Neural cell (in vitro differentiated cells): ENCODE results near the gene LAMB2. TPM values are rescaled to one million over a fixed set of nuclear protein-coding genes. Genes with fewer than 3 reads are reported as not detected.

ENCODE experiments used
- H2AFZ ChIP-seq: fragments of 200-600, 300-800 bp; sonication (generic), shearing (Covaris generic); 2 replicates; pipeline ENCODE4 v1.6.0; 2014; ENCODE audit warnings: low read depth, mild to moderate bottlenecking, antibody characterized with exemption, low read length, moderate library complexity
- H3F3A ChIP-seq: fragments of 200-600 bp; shearing (Covaris generic); 2 replicates; pipeline ENCODE4 v1.6.1; 2016; ENCODE audit warnings: mild to moderate bottlenecking, moderate library complexity, mixed read lengths, antibody characterized with exemption, low read length; ENCODE audit not compliant: insufficient read depth, poor library complexity, severe bottlenecking
- H3K27ac ChIP-seq: fragments of 200-600, 300-800 bp; sonication (generic), shearing (Covaris generic); 2 replicates; pipeline ENCODE4 v1.5.1; 2014; ENCODE audit warnings: mild to moderate bottlenecking, low read length, moderate library complexity
- H3K27me3 ChIP-seq: fragments of 300-800, 200-600 bp; sonication (generic), shearing (Covaris generic); 2 replicates; pipeline ENCODE4 v1.6.0; 2014; ENCODE audit warnings: mild to moderate bottlenecking, low read depth, low read length, moderate library complexity; ENCODE audit not compliant: insufficient read depth
- H3K36me3 ChIP-seq: fragments of 300-800, 200-600 bp; sonication (generic), shearing (Covaris generic); 2 replicates; pipeline ENCODE4 v1.5.1; 2014; ENCODE audit warnings: mild to moderate bottlenecking, antibody characterized with exemption, low read length, moderate library complexity; ENCODE audit not compliant: insufficient read depth
- H3K4me2 ChIP-seq: fragments of 300-800, 200-600 bp; sonication (generic), shearing (Covaris generic); 2 replicates; pipeline ENCODE4 v1.6.0; 2014; ENCODE audit warnings: mild to moderate bottlenecking, low read length
- H3K4me3 ChIP-seq: fragments of 300-800, 200-600 bp; sonication (generic), shearing (Covaris generic); 2 replicates; pipeline ENCODE4 v1.5.1; 2014; ENCODE audit warnings: mild to moderate bottlenecking, low read length, moderate library complexity
- H3K79me2 ChIP-seq: fragments of 200-600 bp; shearing (Covaris generic); replicated peaks from 2 replicates; pipeline ENCODE4 v1.6.0; 2014; ENCODE audit warnings: mild to moderate bottlenecking, low read length, moderate library complexity; ENCODE audit not compliant: insufficient read depth
- H3K9ac ChIP-seq: fragments of 300-800, 200-600 bp; sonication (generic), shearing (Covaris generic); 2 replicates; pipeline ENCODE4 v1.6.1; 2016; ENCODE audit warnings: mild to moderate bottlenecking, low read length, mixed read lengths
- H3K9me2 ChIP-seq: fragments of 200-600 bp; shearing (Covaris generic); 2 replicates; pipeline ENCODE4 v1.6.1; 2016; ENCODE audit warnings: mild to moderate bottlenecking, low read length, mixed read lengths; ENCODE audit not compliant: insufficient read depth
- H3K9me3 ChIP-seq: fragments of 200-600, 300-800 bp; sonication (generic), shearing (Covaris generic); 2 replicates; pipeline ENCODE4 v1.6.1; 2016; ENCODE audit warnings: mild to moderate bottlenecking, mixed run types, low read length, moderate library complexity, mixed read lengths
- H4K20me1 ChIP-seq: fragments of 200-600 bp; shearing (Covaris generic); 2 replicates; pipeline ENCODE4 v1.6.1; 2016; ENCODE audit warnings: mild to moderate bottlenecking, mixed run types; ENCODE audit not compliant: insufficient read depth
- CTCF ChIP-seq: fragments of 450-650 bp; IDR thresholded peaks from 2 replicates; pipeline ENCODE4 v1.5.1; 2014; ENCODE audit warnings: antibody characterized with exemption, mild to moderate bottlenecking, moderate library complexity; ENCODE audit not compliant: poor library complexity, severe bottlenecking
- EP300 ChIP-seq: fragments of 450-650 bp; conservative IDR thresholded peaks from 2 replicates; pipeline ENCODE4 v1.6.1; 2014; ENCODE audit warnings: antibody characterized with exemption, mild to moderate bottlenecking, moderate library complexity; ENCODE audit not compliant: poor library complexity, severe bottlenecking
- EZH2 ChIP-seq: fragments of 200-600, 300-800 bp; shearing (Covaris generic), sonication (generic); IDR thresholded peaks from 2 replicates; pipeline ENCODE4 v1.6.1; 2014; ENCODE audit warnings: antibody characterized with exemption, low read length, borderline replicate concordance, mild to moderate bottlenecking; ENCODE audit not compliant: insufficient read depth, poor library complexity, severe bottlenecking
- MXI1 ChIP-seq: fragments of 450-650 bp; conservative IDR thresholded peaks from 2 replicates; pipeline ENCODE4 v1.6.1; 2014; ENCODE audit warnings: antibody characterized with exemption, mild to moderate bottlenecking; ENCODE audit not compliant: poor library complexity, severe bottlenecking
- POLR2AphosphoS5 ChIP-seq: IDR thresholded peaks from 2 replicates; pipeline ENCODE4 v1.6.1; 2012
- RAD21 ChIP-seq: fragments of 450-650 bp; conservative IDR thresholded peaks from 2 replicates; pipeline ENCODE4 v1.6.1; 2014; ENCODE audit warnings: antibody characterized with exemption, mild to moderate bottlenecking, moderate library complexity
- SMC3 ChIP-seq: fragments of 450-650 bp; conservative IDR thresholded peaks from 2 replicates; pipeline ENCODE4 v1.6.1; 2014; ENCODE audit warnings: antibody characterized with exemption, mild to moderate bottlenecking, moderate library complexity; ENCODE audit not compliant: poor library complexity
- TAF1 ChIP-seq: IDR thresholded peaks from 2 replicates; pipeline ENCODE4 v1.6.1; 2012; ENCODE audit warnings: low read depth
- polyA plus RNA-seq: library from polyadenylated mRNA; depleted of rRNA; stranded (reverse); fragments of >200 nt; gene quantifications from 2 replicates; pipeline ENCODE4 v1.2.3, GENCODE V29; 2014
- TF ChIP-seq, protein P1 (sequence below): IDR thresholded peaks from 2 replicates; pipeline ENCODE4 v1.6.1; 2012; ENCODE audit warnings: borderline replicate concordance

Gene LAMB2
- polyA plus RNA-seq, 1 donor from 2014 or later = 15.9 TPM

- H3K4me2 ChIP-seq = peak overlapping the region; percentile 89
- H3K79me2 ChIP-seq = peaks cover 28% of the 10 kb centered on the region
- H3K9me2 ChIP-seq = no peaks in the 10 kb centered on the region
- peak overlapping the region; percentile 51 for H3K27ac ChIP-seq
- H3K9ac ChIP-seq = peak overlapping the region; percentile 79
- H3K27me3 ChIP-seq = no peaks in the 10 kb centered on the region
- H2AFZ ChIP-seq = peak overlapping the region; percentile 56
- no peaks in the 10 kb centered on the region for H3K9me3 ChIP-seq
- H3K36me3 ChIP-seq = no peaks in the 10 kb centered on the region
- no peak for TF ChIP-seq RAD21
- TF ChIP-seq, protein P1, sequence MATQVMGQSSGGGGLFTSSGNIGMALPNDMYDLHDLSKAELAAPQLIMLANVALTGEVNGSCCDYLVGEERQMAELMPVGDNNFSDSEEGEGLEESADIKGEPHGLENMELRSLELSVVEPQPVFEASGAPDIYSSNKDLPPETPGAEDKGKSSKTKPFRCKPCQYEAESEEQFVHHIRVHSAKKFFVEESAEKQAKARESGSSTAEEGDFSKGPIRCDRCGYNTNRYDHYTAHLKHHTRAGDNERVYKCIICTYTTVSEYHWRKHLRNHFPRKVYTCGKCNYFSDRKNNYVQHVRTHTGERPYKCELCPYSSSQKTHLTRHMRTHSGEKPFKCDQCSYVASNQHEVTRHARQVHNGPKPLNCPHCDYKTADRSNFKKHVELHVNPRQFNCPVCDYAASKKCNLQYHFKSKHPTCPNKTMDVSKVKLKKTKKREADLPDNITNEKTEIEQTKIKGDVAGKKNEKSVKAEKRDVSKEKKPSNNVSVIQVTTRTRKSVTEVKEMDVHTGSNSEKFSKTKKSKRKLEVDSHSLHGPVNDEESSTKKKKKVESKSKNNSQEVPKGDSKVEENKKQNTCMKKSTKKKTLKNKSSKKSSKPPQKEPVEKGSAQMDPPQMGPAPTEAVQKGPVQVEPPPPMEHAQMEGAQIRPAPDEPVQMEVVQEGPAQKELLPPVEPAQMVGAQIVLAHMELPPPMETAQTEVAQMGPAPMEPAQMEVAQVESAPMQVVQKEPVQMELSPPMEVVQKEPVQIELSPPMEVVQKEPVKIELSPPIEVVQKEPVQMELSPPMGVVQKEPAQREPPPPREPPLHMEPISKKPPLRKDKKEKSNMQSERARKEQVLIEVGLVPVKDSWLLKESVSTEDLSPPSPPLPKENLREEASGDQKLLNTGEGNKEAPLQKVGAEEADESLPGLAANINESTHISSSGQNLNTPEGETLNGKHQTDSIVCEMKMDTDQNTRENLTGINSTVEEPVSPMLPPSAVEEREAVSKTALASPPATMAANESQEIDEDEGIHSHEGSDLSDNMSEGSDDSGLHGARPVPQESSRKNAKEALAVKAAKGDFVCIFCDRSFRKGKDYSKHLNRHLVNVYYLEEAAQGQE = no peak
- TF ChIP-seq TAF1 = no peak
- TF ChIP-seq EP300 = no peak
- TF ChIP-seq POLR2AphosphoS5 = no peak
- TF ChIP-seq CTCF = no peak
- no peak for TF ChIP-seq EZH2
- TF ChIP-seq SMC3 = no peak
- no peak for TF ChIP-seq MXI1
- no peaks in the 10 kb centered on the region for H4K20me1 ChIP-seq
- peak overlapping the region; percentile 79 for H3K4me3 ChIP-seq
- no peaks in the 10 kb centered on the region for H3F3A ChIP-seq
These were observed 32.3 kb upstream of the LAMB2 start for GRCh38 chr3:49164983-49165720.

DNA sequence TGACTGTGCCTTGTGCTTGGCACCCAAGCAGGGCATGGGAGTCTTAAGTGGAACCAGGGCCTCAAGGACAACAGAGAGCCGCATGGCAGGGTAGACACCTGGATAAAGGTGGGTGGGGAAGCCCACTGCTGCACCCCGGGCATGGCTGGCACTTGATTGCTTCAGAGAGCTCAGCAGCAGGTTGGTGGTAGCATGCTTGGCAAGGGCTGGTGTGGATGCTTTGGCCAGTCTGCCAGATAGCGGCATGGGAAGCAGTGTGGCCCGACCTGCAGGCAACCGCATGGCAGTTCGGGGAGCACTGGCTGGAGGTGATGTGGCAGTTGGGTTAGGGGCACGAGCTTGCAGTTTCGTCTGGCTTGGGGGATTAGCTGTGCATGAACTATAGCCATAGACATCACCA is 30.8 kb upstream of the LAMB2 start:
- no peaks in the 10 kb centered on the region for H3F3A ChIP-seq
- TF ChIP-seq, protein P1 = no peak
- TF ChIP-seq EP300 (no peak), SMC3 (no peak), EZH2 (no peak), TAF1 (no peak), MXI1 (no peak), CTCF (no peak), RAD21 (no peak), POLR2AphosphoS5 (no peak)
- no peak overlapping the region for H3K9ac ChIP-seq
- no peak overlapping the region for H3K4me3 ChIP-seq
- no peak overlapping the region for H3K4me2 ChIP-seq
- H3K36me3 ChIP-seq = no peaks in the 10 kb centered on the region
- H3K9me2 ChIP-seq = no peaks in the 10 kb centered on the region
- H3K27ac ChIP-seq = no peak overlapping the region
- peaks cover 24% of the 10 kb centered on the region for H3K79me2 ChIP-seq
- no peak overlapping the region for H2AFZ ChIP-seq
- no peaks in the 10 kb centered on the region for H4K20me1 ChIP-seq
- no peaks in the 10 kb centered on the region for H3K27me3 ChIP-seq
- no peaks in the 10 kb centered on the region for H3K9me3 ChIP-seq
